GM13977 (cell line): ENCODE measurements around the gene PKNOX1.

Source experiments
- DNase-seq: peaks from one replicate; pipeline ENCODE4 v3.0.0; 2012; ENCODE audit warnings: low spot score
- CTCF ChIP-seq: IDR thresholded peaks from 2 replicates; pipeline ENCODE4 v1.5.1; 2012; ENCODE audit warnings: mild to moderate bottlenecking, control low read depth; ENCODE audit not compliant: insufficient read depth; ENCODE audit errors: extremely low read depth, missing control alignments
- in situ Hi-C: fragments of 300-500 bp; cut with MboI; formaldehyde crosslinking; loops from one replicate; pipeline ENCODE4 v1.12.0; 2022; ENCODE audit warnings: low sequenced_read_pairs, low pct_unique_long_range_greater_than_20kb, mixed read lengths, inconsistent platforms; ENCODE audit not compliant: unreplicated experiment

Gene PKNOX1

GRCh38 chr21:42980312-42981213 is 6.2 kb downstream of the PKNOX1 start:
- TF ChIP-seq CTCF: no peak
- in situ Hi-C loops: no loop called here

GRCh38 chr21:42981214-42981523 is 6.8 kb downstream of the PKNOX1 start:
- in situ Hi-C loops: no loop called here
- TF ChIP-seq CTCF: no peak
- no peak for DNase-seq

More at GRCh38 chr21:42980312-42981213, 6.2 kb downstream of the PKNOX1 start:
- DNase-seq: no peak

GRCh38 chr21:42981862-42982261 is 7.5 kb downstream of the PKNOX1 start:
- in situ Hi-C loops: no loop called here
- DNase-seq: no peak
- no peak for TF ChIP-seq CTCF

GRCh38 chr21:42983103-42983502 is 8.7 kb downstream of the PKNOX1 start:
- in situ Hi-C loops: no loop called here
- no peak for DNase-seq
- TF ChIP-seq CTCF: no peak

GRCh38 chr21:42983869-42984268 is 9.5 kb downstream of the PKNOX1 start:
- no peak for TF ChIP-seq CTCF
- DNase-seq: no peak
- in situ Hi-C loops: no loop called here

GRCh38 chr21:42986125-42986783 is 11.9 kb downstream of the PKNOX1 start:
- no peak for TF ChIP-seq CTCF
- DNase-seq: no peak
- in situ Hi-C loops: no loop called here
